Osteocyte (in vitro differentiated cells): ENCODE results near the gene IFNLR1. TPM values are rescaled to one million over a fixed set of nuclear protein-coding genes. Genes with fewer than 3 reads are reported as not detected.

Experiments used
- DNase-seq: peaks from one replicate; pipeline ENCODE4 v3.0.0; 2021; ENCODE audit warnings: mixed read lengths; ENCODE audit not compliant: unreplicated experiment; ENCODE audit errors: extremely low spot score
- H3K27ac Mint-ChIP-seq: one replicate; pipeline ENCODE4 v1.8.0; 2021; ENCODE audit warnings: mild to moderate bottlenecking, mixed read lengths; ENCODE audit not compliant: unreplicated experiment
- H3K27me3 Mint-ChIP-seq: one replicate; pipeline ENCODE4 v1.8.0; 2021; ENCODE audit warnings: mixed read lengths; ENCODE audit not compliant: unreplicated experiment
- H3K36me3 Mint-ChIP-seq: one replicate; pipeline ENCODE4 v1.8.0; 2021; ENCODE audit warnings: mixed read lengths; ENCODE audit not compliant: unreplicated experiment
- H3K4me1 Mint-ChIP-seq: one replicate; pipeline ENCODE4 v1.8.0; 2021; ENCODE audit warnings: mixed read lengths; ENCODE audit not compliant: unreplicated experiment
- H3K4me3 Mint-ChIP-seq: one replicate; pipeline ENCODE4 v1.8.0; 2021; ENCODE audit warnings: mild to moderate bottlenecking, moderate library complexity, mixed read lengths; ENCODE audit not compliant: unreplicated experiment
- H3K9me3 Mint-ChIP-seq: one replicate; pipeline ENCODE4 v1.8.0; 2021; ENCODE audit warnings: mixed read lengths; ENCODE audit not compliant: unreplicated experiment
- CTCF ChIP-seq: fragments of 200-600 bp; sonication (generic); IDR thresholded peaks from 2 replicates; pipeline ENCODE4 v1.5.0; 2021; ENCODE audit warnings: antibody characterized with exemption, mild to moderate bottlenecking, moderate library complexity
- total RNA-seq: library from RNA; stranded (reverse); gene quantifications from 2 replicates; pipeline ENCODE4 v1.2.1, GENCODE V29; 2021

The IFNLR1 gene
- total RNA-seq, 1 donor from 2014 or later, result 0.16 TPM

- DNase-seq, result no peak
- no peaks in the 10 kb centered on the region for H3K36me3 Mint-ChIP-seq
- H3K4me1 Mint-ChIP-seq, result peaks cover 22% of the 10 kb centered on the region
- no peak overlapping the region for H3K4me3 Mint-ChIP-seq
- H3K9me3 Mint-ChIP-seq, result no peaks in the 10 kb centered on the region
- no peak for TF ChIP-seq CTCF
- peak overlapping the region; percentile 67 for H3K27ac Mint-ChIP-seq
- peaks cover 3% of the 10 kb centered on the region for H3K27me3 Mint-ChIP-seq
These were observed 69.2 kb downstream of the IFNLR1 start for GRCh38 chr1:24117722-24118409.

GRCh38 chr1:24117132-24117531 lies 70.0 kb downstream of the IFNLR1 start:
- H3K9me3 Mint-ChIP-seq, result no peaks in the 10 kb centered on the region
- no peak for TF ChIP-seq CTCF
- no peaks in the 10 kb centered on the region for H3K36me3 Mint-ChIP-seq
- H3K27ac Mint-ChIP-seq, result peak overlapping the region; percentile 67
- H3K4me1 Mint-ChIP-seq, result peaks cover 27% of the 10 kb centered on the region
- no peak overlapping the region for H3K4me3 Mint-ChIP-seq
- DNase-seq, result no peak
- peaks cover 3% of the 10 kb centered on the region for H3K27me3 Mint-ChIP-seq

GRCh38 chr1:24114753-24115152 lies 72.3 kb downstream of the IFNLR1 start:
- no peak for TF ChIP-seq CTCF
- DNase-seq, result no peak
- H3K36me3 Mint-ChIP-seq, result no peaks in the 10 kb centered on the region
- peaks cover 3% of the 10 kb centered on the region for H3K27me3 Mint-ChIP-seq
- no peak overlapping the region for H3K4me3 Mint-ChIP-seq
- H3K27ac Mint-ChIP-seq, result no peak overlapping the region
- peaks cover 29% of the 10 kb centered on the region for H3K4me1 Mint-ChIP-seq
- no peaks in the 10 kb centered on the region for H3K9me3 Mint-ChIP-seq

GRCh38 chr1:24113641-24114033 lies 73.5 kb downstream of the IFNLR1 start:
- Mint-ChIP-seq H3K9me3 (no peaks in the 10 kb centered on the region), H3K27ac (no peak overlapping the region), H3K4me3 (no peak overlapping the region), H3K27me3 (peaks cover 3% of the 10 kb centered on the region), H3K4me1 (peaks cover 32% of the 10 kb centered on the region), H3K36me3 (no peaks in the 10 kb centered on the region)
- no peak for TF ChIP-seq CTCF
- no peak for DNase-seq

GRCh38 chr1:24111996-24112779 lies 74.9 kb downstream of the IFNLR1 start, which contains the start of gene MYOM3:
TSS of gene MYOM3 (minus strand) at chr1:24112135. CDS start at chr1:24108636, 3,499 bp downstream.
- Mint-ChIP-seq H3K36me3 (no peaks in the 10 kb centered on the region), H3K4me1 (peaks cover 30% of the 10 kb centered on the region), H3K9me3 (no peaks in the 10 kb centered on the region), H3K27ac (no peak within 1 kb of the TSS), H3K4me3 (no peak within 1 kb of the TSS), H3K27me3 (peaks cover 3% of the 10 kb centered on the region)
- DNase-seq, result no peak
- TF ChIP-seq CTCF, result peak; percentile 59
